Measurements from ENCODE around the gene MXRA8.

Gene MXRA8

GRCh38 chr1:1353389-1354151 lies 4.8 kb downstream of the MXRA8 start:
- FAIRE-seq: no peak
- TF ChIP-seq SPI1 (IDR thresholded peaks at IDR 0.05; ENCODE audit: low read depth, low read length) (no peak), TAF1 (IDR thresholded peaks at IDR 0.05; ENCODE audit: low read depth, low read length) (no peak), PAX5 (IDR thresholded peaks at IDR 0.05; ENCODE audit: insufficient read depth, low read length, severe bottlenecking) (no peak)
- no peak for DNase-seq (ENCODE audit: insufficient read length, low spot score)

- FAIRE-seq: no peak
These were observed 5.5 kb downstream of the MXRA8 start for GRCh38 chr1:1352786-1353388.

GRCh38 chr1:1351511-1352427 lies 6.6 kb downstream of the MXRA8 start:
- DNase-seq (ENCODE audit: insufficient read length, low spot score): no peak
- TF ChIP-seq POLR2A (IDR thresholded peaks at IDR 0.05; ENCODE audit: low read depth, low read length) (no peak), POU2F2 (IDR thresholded peaks at IDR 0.05; ENCODE audit: low read depth, low read length) (no peak), TAF1 (IDR thresholded peaks at IDR 0.05; ENCODE audit: low read depth, low read length) (no peak), POLR2AphosphoS5 (IDR thresholded peaks at IDR 0.05; ENCODE audit: low read depth, low read length) (no peak), SPI1 (IDR thresholded peaks at IDR 0.05; ENCODE audit: low read depth, low read length) (no peak), PAX5 (IDR thresholded peaks at IDR 0.05; ENCODE audit: insufficient read depth, low read length, severe bottlenecking) (no peak)
- FAIRE-seq: no peak

More at GRCh38 chr1:1352786-1353388, 5.5 kb downstream of the MXRA8 start:
- DNase-seq (ENCODE audit: insufficient read length, low spot score): no peak
- TF ChIP-seq POLR2AphosphoS5 (IDR thresholded peaks at IDR 0.05; ENCODE audit: low read depth, low read length): no peak
- no peak for TF ChIP-seq SPI1 (IDR thresholded peaks at IDR 0.05; ENCODE audit: low read depth, low read length)
- TF ChIP-seq POU2F2 (IDR thresholded peaks at IDR 0.05; ENCODE audit: low read depth, low read length): no peak
- TF ChIP-seq POLR2A (IDR thresholded peaks at IDR 0.05; ENCODE audit: low read depth, low read length): no peak

GRCh38 chr1:1349256-1350012 lies 8.9 kb downstream of the MXRA8 start, which contains the start of gene DVL1:
DVL1 (minus strand) TSS chr1:1349418; CDS start chr1:1349065, 353 bp downstream.
- DNase-seq (ENCODE audit: insufficient read length, low spot score) (peak; percentile 97), FAIRE-seq (peak; percentile 82)
- TF ChIP-seq TAF1 (IDR thresholded peaks at IDR 0.05; ENCODE audit: low read depth, low read length) (no peak), PAX5 (IDR thresholded peaks at IDR 0.05; ENCODE audit: insufficient read depth, low read length, severe bottlenecking) (no peak), POLR2A (IDR thresholded peaks at IDR 0.05; ENCODE audit: low read depth, low read length) (no peak), POLR2AphosphoS5 (IDR thresholded peaks at IDR 0.05; ENCODE audit: low read depth, low read length) (peak; percentile 33; the same call in 1 of the 2 replicates)

- DNase-seq (ENCODE audit: insufficient read length, low spot score): no peak
- peak; percentile 66 for FAIRE-seq
These were observed 9.7 kb downstream of the MXRA8 start for GRCh38 chr1:1348420-1349255.

GRCh38 chr1:1347663-1348419 lies 10.5 kb downstream of the MXRA8 start:
- no peak for TF ChIP-seq POLR2A (IDR thresholded peaks at IDR 0.05; ENCODE audit: low read depth, low read length)
- no peak for TF ChIP-seq PAX5 (IDR thresholded peaks at IDR 0.05; ENCODE audit: insufficient read depth, low read length, severe bottlenecking)
- no peak for TF ChIP-seq SPI1 (IDR thresholded peaks at IDR 0.05; ENCODE audit: low read depth, low read length)
- no peak for TF ChIP-seq POU2F2 (IDR thresholded peaks at IDR 0.05; ENCODE audit: low read depth, low read length)
- TF ChIP-seq POLR2AphosphoS5 (IDR thresholded peaks at IDR 0.05; ENCODE audit: low read depth, low read length): no peak
- no peak for TF ChIP-seq TAF1 (IDR thresholded peaks at IDR 0.05; ENCODE audit: low read depth, low read length)
- FAIRE-seq: no peak
- DNase-seq (ENCODE audit: insufficient read length, low spot score): no peak

More at GRCh38 chr1:1348420-1349255, 9.7 kb downstream of the MXRA8 start:
- peak; percentile 67 for TF ChIP-seq PAX5 (IDR thresholded peaks at IDR 0.05; ENCODE audit: insufficient read depth, low read length, severe bottlenecking)
- TF ChIP-seq TAF1 (IDR thresholded peaks at IDR 0.05; ENCODE audit: low read depth, low read length): no peak
- no peak for TF ChIP-seq POU2F2 (IDR thresholded peaks at IDR 0.05; ENCODE audit: low read depth, low read length)
- TF ChIP-seq POLR2AphosphoS5 (IDR thresholded peaks at IDR 0.05; ENCODE audit: low read depth, low read length): no peak

GRCh38 chr1:1347026-1347595 lies 11.2 kb downstream of the MXRA8 start:
- FAIRE-seq (no peak), DNase-seq (ENCODE audit: insufficient read length, low spot score) (no peak)
- TF ChIP-seq PAX5 (IDR thresholded peaks at IDR 0.05; ENCODE audit: insufficient read depth, low read length, severe bottlenecking) (no peak), POU2F2 (IDR thresholded peaks at IDR 0.05; ENCODE audit: low read depth, low read length) (no peak), POLR2A (IDR thresholded peaks at IDR 0.05; ENCODE audit: low read depth, low read length) (no peak), POLR2AphosphoS5 (IDR thresholded peaks at IDR 0.05; ENCODE audit: low read depth, low read length) (no peak), SPI1 (IDR thresholded peaks at IDR 0.05; ENCODE audit: low read depth, low read length) (no peak), TAF1 (IDR thresholded peaks at IDR 0.05; ENCODE audit: low read depth, low read length) (no peak)
